KMS-11 (cell line): Measurements from ENCODE around the gene PLEKHG1.

Source experiments
- H2AFZ ChIP-seq: fragments of 200-600 bp; sonication (generic); 2 replicates; pipeline ENCODE4 v1.6.1; 2016; ENCODE audit warnings: antibody characterized with exemption, mixed run types, low read depth
- H3K27ac ChIP-seq: fragments of 200-600 bp; sonication (generic); 2 replicates; pipeline ENCODE4 v1.6.1; 2016; ENCODE audit warnings: mild to moderate bottlenecking, mixed run types
- H3K27me3 ChIP-seq: fragments of 200-600 bp; sonication (generic); 2 replicates; pipeline ENCODE4 v1.6.1; 2017; ENCODE audit warnings: mild to moderate bottlenecking, low read depth, mixed run types, moderate library complexity; ENCODE audit not compliant: insufficient read depth
- H3K36me3 ChIP-seq: fragments of 200-600 bp; sonication (generic); 2 replicates; pipeline ENCODE4 v1.6.1; 2017; ENCODE audit warnings: mild to moderate bottlenecking, mixed run types; ENCODE audit not compliant: insufficient read depth
- H3K4me1 ChIP-seq: fragments of 200-600 bp; sonication (generic); 2 replicates; pipeline ENCODE4 v1.6.1; 2016; ENCODE audit warnings: mild to moderate bottlenecking, low read depth, mixed run types; ENCODE audit not compliant: poor library complexity, severe bottlenecking
- H3K4me2 ChIP-seq: fragments of 200-600 bp; sonication (generic); 2 replicates; pipeline ENCODE4 v1.7.0; 2016; ENCODE audit warnings: mild to moderate bottlenecking, mixed run types
- H3K4me3 ChIP-seq: fragments of 200-600 bp; sonication (generic); IDR thresholded peaks from 2 replicates; pipeline ENCODE4 v1.6.1; 2017; ENCODE audit warnings: low read depth, low read length, mixed read lengths; ENCODE audit not compliant: insufficient read depth
- H3K79me2 ChIP-seq: fragments of 200-600 bp; sonication (generic); 2 replicates; pipeline ENCODE4 v1.6.1; 2016; ENCODE audit warnings: low read depth, mixed run types; ENCODE audit not compliant: insufficient read depth
- H3K9ac ChIP-seq: fragments of 200-600 bp; sonication (generic); 2 replicates; pipeline ENCODE4 v1.6.1; 2016; ENCODE audit warnings: mild to moderate bottlenecking, mixed run types
- H4K20me1 ChIP-seq: fragments of 200-600 bp; sonication (generic); 2 replicates; pipeline ENCODE4 v1.6.1; 2016; ENCODE audit warnings: mild to moderate bottlenecking, mixed run types; ENCODE audit not compliant: insufficient read depth
- CTCF ChIP-seq: fragments of 200-600 bp; sonication (generic); conservative IDR thresholded peaks from 2 replicates; pipeline ENCODE4 v1.6.1; 2017; ENCODE audit warnings: low read depth, mild to moderate bottlenecking, antibody characterized with exemption, low read length, moderate library complexity, mixed read lengths

The PLEKHG1 gene

DNA sequence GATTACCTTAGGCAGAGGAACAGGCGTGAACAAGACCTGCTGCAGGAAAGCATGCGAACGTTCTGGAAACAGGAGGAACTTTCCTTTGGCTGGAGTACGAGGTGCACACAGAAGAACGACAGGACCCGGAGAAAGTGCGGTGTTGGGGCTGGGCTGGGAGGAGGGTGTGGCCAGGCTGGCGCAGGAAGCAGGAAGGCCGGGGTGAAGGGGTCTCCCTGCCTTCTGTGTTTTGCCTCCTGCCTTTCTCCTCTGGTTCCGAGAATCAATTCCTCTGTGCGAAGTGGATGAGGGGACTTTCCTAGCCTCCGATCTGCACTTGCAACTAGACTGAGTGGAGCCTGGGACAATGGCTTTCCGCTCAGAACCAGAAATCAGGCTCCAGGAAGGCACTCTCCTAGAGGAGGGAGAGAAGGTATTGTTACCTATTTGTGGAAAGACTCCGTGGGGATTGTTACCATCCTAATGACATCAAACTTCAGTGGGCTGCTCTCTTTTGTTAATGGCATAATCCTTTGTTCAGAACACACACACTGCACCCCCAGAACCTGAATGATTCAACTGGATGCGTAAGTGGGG lies 22.9 kb upstream of the PLEKHG1 start:
- no peak for TF ChIP-seq CTCF

GRCh38 chr6:150579611-150580010 lies 20.1 kb upstream of the PLEKHG1 start:
- H3K79me2 ChIP-seq: no peaks in the 10 kb centered on the region
- no peaks in the 10 kb centered on the region for H3K4me1 ChIP-seq
- no peak overlapping the region for H3K4me3 ChIP-seq
- TF ChIP-seq CTCF: no peak
- H3K27me3 ChIP-seq: no peaks in the 10 kb centered on the region
- no peaks in the 10 kb centered on the region for H3K36me3 ChIP-seq
- H4K20me1 ChIP-seq: no peaks in the 10 kb centered on the region
- H3K4me2 ChIP-seq: no peak overlapping the region
- H3K27ac ChIP-seq: no peak overlapping the region
- H2AFZ ChIP-seq: no peak overlapping the region
- H3K9ac ChIP-seq: no peak overlapping the region

More for the DNA sequence above, 22.9 kb upstream of the PLEKHG1 start:
- Histone ChIP-seq H4K20me1 (no peaks in the 10 kb centered on the region), H3K79me2 (no peaks in the 10 kb centered on the region), H3K36me3 (no peaks in the 10 kb centered on the region), H3K9ac (no peak overlapping the region), H2AFZ (no peak overlapping the region), H3K4me2 (no peak overlapping the region), H3K27ac (no peak overlapping the region), H3K27me3 (no peaks in the 10 kb centered on the region), H3K4me3 (no peak overlapping the region), H3K4me1 (no peaks in the 10 kb centered on the region)

- Histone ChIP-seq H3K9ac (no peak overlapping the region), H2AFZ (no peak overlapping the region), H4K20me1 (no peaks in the 10 kb centered on the region), H3K36me3 (no peaks in the 10 kb centered on the region), H3K4me2 (no peak overlapping the region), H3K27ac (no peak overlapping the region), H3K79me2 (no peaks in the 10 kb centered on the region), H3K27me3 (no peaks in the 10 kb centered on the region), H3K4me3 (no peak overlapping the region), H3K4me1 (no peaks in the 10 kb centered on the region)
- no peak for TF ChIP-seq CTCF
These were observed 19.2 kb upstream of the PLEKHG1 start for GRCh38 chr6:150580489-150580888.

GRCh38 chr6:150584065-150584464 lies 15.6 kb upstream of the PLEKHG1 start:
- Histone ChIP-seq H3K9ac (no peak overlapping the region), H3K4me1 (no peaks in the 10 kb centered on the region), H3K79me2 (no peaks in the 10 kb centered on the region), H3K27me3 (no peaks in the 10 kb centered on the region), H3K4me3 (no peak overlapping the region), H3K36me3 (no peaks in the 10 kb centered on the region), H3K27ac (no peak overlapping the region), H4K20me1 (no peaks in the 10 kb centered on the region), H3K4me2 (no peak overlapping the region), H2AFZ (no peak overlapping the region)
- TF ChIP-seq CTCF: no peak
